GM12874 (cell line): ENCODE data around the gene CHRNE.

Experiments
- CTCF ChIP-seq: IDR thresholded peaks from 2 replicates; pipeline ENCODE4 v1.5.1; 2011; ENCODE audit warnings: low read depth, mild to moderate bottlenecking, control low read depth, low read length, moderate library complexity; ENCODE audit not compliant: insufficient read depth

CHRNE gene

GRCh38 chr17:4899341-4900230 lies 3.3 kb downstream of the CHRNE start, which contains the start of gene C17orf107:
TSS of gene C17orf107 (plus strand) at chr17:4899536. CDS start at chr17:4899763, 227 bp downstream.
- TF ChIP-seq CTCF, result no peak

GRCh38 chr17:4898927-4899326 lies 4.0 kb downstream of the CHRNE start:
- no peak for TF ChIP-seq CTCF

- TF ChIP-seq CTCF, result no peak
Measured at GRCh38 chr17:4898351-4898750, 4.5 kb downstream of the CHRNE start.

GRCh38 chr17:4897785-4898184 lies 5.1 kb downstream of the CHRNE start:
- no peak for TF ChIP-seq CTCF

- no peak for TF ChIP-seq CTCF
Measured at GRCh38 chr17:4897198-4897687, 5.7 kb downstream of the CHRNE start.

GRCh38 chr17:4896332-4897197 lies 6.3 kb downstream of the CHRNE start:
- TF ChIP-seq CTCF, result no peak

- no peak for TF ChIP-seq CTCF
Measured at GRCh38 chr17:4895657-4896331, 7.1 kb downstream of the CHRNE start.
